Mucosa of stomach (tissue), 1 donor: ENCODE measurements around the gene F11.
"Not testable (repeated sequence)": the region's sequence is repeated elsewhere in the genome, so short reads cannot be mapped to it uniquely, and the experiment has no call there.

Experiments used
- H3K27me3 ChIP-seq: one replicate; pipeline ENCODE4 v1.7.0; 2013; ENCODE audit warnings: mild to moderate bottlenecking, low read length; ENCODE audit not compliant: control insufficient read depth, insufficient read depth
- H3K36me3 ChIP-seq: one replicate; pipeline ENCODE4 v1.7.0; 2013; ENCODE audit warnings: low read length; ENCODE audit not compliant: control insufficient read depth, insufficient read depth
- H3K4me1 ChIP-seq: one replicate; pipeline ENCODE4 v1.7.0; 2013; ENCODE audit warnings: mild to moderate bottlenecking, low read length; ENCODE audit not compliant: control insufficient read depth, insufficient read depth
- H3K4me3 ChIP-seq: one replicate; pipeline ENCODE4 v1.7.0; 2013; ENCODE audit warnings: low read length
- H3K9ac ChIP-seq: one replicate; pipeline ENCODE4 v1.7.0; 2013; ENCODE audit warnings: mild to moderate bottlenecking, low read length, moderate library complexity
- H3K9me3 ChIP-seq: one replicate; pipeline ENCODE4 v1.7.0; 2013; ENCODE audit warnings: mild to moderate bottlenecking, low read length, moderate library complexity; ENCODE audit not compliant: control insufficient read depth
- donor health status: Pancreatic carcinoma.

F11 gene

GRCh38 chr4:186240452-186240847, 25.5 kb upstream of the F11 start:
- Histone ChIP-seq H3K4me1 (no peaks in the 10 kb centered on the region), H3K4me3 (no peak overlapping the region), H3K9ac (no peak overlapping the region), H3K27me3 (no peaks in the 10 kb centered on the region), H3K9me3 (no peaks in the 10 kb centered on the region), H3K36me3 (no peaks in the 10 kb centered on the region)

DNA sequence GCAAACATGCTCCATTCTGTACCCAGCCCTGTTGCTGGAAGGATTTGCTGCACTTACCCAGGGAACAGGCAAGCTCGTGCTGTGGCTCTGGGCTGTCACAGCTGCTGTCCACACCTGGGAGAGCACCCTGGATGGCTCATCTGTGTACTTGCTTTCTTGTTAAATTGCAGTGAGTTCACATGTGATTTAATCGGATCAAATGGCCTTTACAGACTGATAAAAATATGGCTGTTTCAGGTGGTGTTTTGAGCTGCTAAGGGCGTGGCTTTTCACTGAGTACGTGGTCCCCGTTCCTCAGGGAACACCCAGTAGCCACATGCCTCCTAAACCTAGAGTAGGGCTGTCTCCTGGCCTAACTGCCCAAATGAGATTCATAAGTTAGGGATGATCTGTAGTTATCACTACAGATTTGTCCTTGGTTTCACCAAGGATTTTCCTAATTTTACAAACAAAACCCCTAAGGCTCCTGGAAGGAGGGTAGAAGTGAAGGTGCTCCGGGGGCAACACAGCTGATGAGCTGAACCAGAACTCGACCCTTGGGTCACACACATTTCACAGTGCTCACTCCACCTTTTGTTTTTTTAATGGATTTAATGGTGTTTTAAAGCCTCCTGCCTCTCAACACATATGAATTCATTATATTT, 25.0 kb upstream of the F11 start:
- Histone ChIP-seq H3K27me3 (no peaks in the 10 kb centered on the region), H3K4me3 (no peak overlapping the region), H3K4me1 (no peaks in the 10 kb centered on the region), H3K9me3 (no peaks in the 10 kb centered on the region), H3K36me3 (no peaks in the 10 kb centered on the region), H3K9ac (no peak overlapping the region)

DNA sequence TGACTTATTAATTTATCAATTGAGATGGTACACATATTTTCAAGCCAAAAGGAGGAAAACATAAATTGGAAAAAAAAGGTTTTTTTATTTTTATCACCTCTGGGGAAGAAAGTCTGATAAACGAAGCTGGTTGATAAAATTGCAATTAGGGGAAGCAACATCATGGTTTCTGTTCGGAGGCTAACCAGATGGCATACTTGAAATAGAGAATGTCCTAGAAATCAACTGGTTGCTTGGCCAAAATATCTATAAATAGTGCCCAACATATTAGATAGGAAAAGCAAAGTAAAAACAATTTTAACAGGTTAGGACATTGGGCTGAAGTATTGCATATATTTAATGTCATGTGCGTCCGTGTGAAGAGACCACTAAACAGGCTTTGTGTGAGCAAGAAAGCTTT, 24.4 kb upstream of the F11 start:
- H3K27me3 ChIP-seq: no peaks in the 10 kb centered on the region
- H3K36me3 ChIP-seq: no peaks in the 10 kb centered on the region
- H3K4me3 ChIP-seq: no peak overlapping the region
- H3K9ac ChIP-seq: no peak overlapping the region
- H3K9me3 ChIP-seq: no peaks in the 10 kb centered on the region
- no peaks in the 10 kb centered on the region for H3K4me1 ChIP-seq

GRCh38 chr4:186242031-186242430, 24.0 kb upstream of the F11 start:
- H3K4me1 ChIP-seq, H3K9me3 ChIP-seq, H3K36me3 ChIP-seq, H3K27me3 ChIP-seq, H3K4me3 ChIP-seq, H3K9ac ChIP-seq: not testable (repeated sequence)

GRCh38 chr4:186243331-186243730, 22.7 kb upstream of the F11 start:
- Histone ChIP-seq H3K36me3 (no peaks in the 10 kb centered on the region), H3K9me3 (no peaks in the 10 kb centered on the region), H3K4me1 (no peaks in the 10 kb centered on the region), H3K4me3 (no peak overlapping the region), H3K27me3 (no peaks in the 10 kb centered on the region), H3K9ac (no peak overlapping the region)

DNA sequence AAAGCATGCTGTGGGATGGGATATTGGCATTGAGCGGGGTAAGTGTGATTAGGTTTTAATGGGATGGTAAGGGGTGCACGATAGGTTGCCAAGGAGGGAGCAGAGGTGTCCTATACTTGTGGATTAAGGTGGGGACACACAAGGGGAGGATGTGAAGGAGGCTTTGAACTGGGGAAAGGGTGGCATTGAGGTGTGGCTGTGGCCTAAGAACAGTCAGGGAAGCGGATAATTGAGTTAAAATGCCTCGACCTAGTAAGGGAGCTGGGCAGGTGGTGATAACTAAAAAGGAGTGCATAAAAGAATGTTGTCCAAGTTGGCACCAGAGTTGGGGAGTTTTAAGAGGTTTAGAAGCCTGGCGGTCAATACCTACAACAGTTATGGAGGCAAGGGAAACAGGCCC, 21.2 kb upstream of the F11 start:
- H3K9me3 ChIP-seq: no peaks in the 10 kb centered on the region
- H3K27me3 ChIP-seq: no peaks in the 10 kb centered on the region
- no peaks in the 10 kb centered on the region for H3K4me1 ChIP-seq
- H3K36me3 ChIP-seq: no peaks in the 10 kb centered on the region
- H3K4me3 ChIP-seq: no peak overlapping the region
- no peak overlapping the region for H3K9ac ChIP-seq

DNA sequence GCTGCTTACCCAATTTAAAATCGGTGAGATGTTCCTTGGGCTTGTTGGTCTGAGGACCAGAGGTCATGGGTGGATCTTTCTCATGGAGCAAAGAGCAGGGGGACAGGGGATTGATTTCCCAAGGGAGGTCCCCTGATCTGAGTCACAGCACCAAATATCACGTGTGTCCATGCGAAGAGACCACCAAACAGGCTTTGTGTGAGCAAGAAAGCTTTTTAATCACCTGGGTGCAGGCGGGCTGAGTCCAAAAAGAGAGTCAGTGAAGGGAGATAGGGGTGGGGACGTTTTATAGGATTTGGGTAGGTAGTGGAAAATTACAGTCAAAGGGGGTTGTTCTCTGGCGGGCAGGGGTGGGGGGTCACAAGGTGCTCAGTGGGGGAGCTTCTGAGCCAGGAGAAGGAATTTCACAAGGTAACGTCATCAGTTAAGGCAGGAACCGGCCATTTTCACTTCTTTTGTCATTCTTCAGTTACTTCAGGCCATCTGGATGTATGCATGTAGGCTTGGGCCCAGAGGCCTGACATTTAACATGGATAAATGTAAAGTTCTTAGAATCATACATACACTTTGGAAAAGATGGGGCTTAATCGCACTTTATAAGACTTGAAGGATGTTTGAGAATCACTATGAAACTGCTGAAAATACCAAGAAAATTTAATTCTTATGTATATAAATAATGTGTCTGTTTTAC, 18.8 kb upstream of the F11 start:
- not testable (repeated sequence) for H3K9ac ChIP-seq, H3K4me1 ChIP-seq, H3K36me3 ChIP-seq, H3K27me3 ChIP-seq, H3K4me3 ChIP-seq, H3K9me3 ChIP-seq

GRCh38 chr4:186248643-186249042, 17.3 kb upstream of the F11 start:
- H3K9ac ChIP-seq: no peak overlapping the region
- no peaks in the 10 kb centered on the region for H3K27me3 ChIP-seq
- H3K36me3 ChIP-seq: no peaks in the 10 kb centered on the region
- no peaks in the 10 kb centered on the region for H3K9me3 ChIP-seq
- no peaks in the 10 kb centered on the region for H3K4me1 ChIP-seq
- H3K4me3 ChIP-seq: no peak overlapping the region

- Histone ChIP-seq H3K27me3 (no peaks in the 10 kb centered on the region), H3K9me3 (no peaks in the 10 kb centered on the region), H3K4me1 (no peaks in the 10 kb centered on the region), H3K36me3 (no peaks in the 10 kb centered on the region), H3K9ac (no peak overlapping the region), H3K4me3 (no peak overlapping the region)
Measured at GRCh38 chr4:186249785-186250754, 15.9 kb upstream of the F11 start.

- Histone ChIP-seq H3K4me1 (no peaks in the 10 kb centered on the region), H3K9ac (no peak overlapping the region), H3K9me3 (no peaks in the 10 kb centered on the region), H3K4me3 (no peak overlapping the region), H3K27me3 (no peaks in the 10 kb centered on the region), H3K36me3 (no peaks in the 10 kb centered on the region)
Measured at GRCh38 chr4:186250760-186251159, 15.2 kb upstream of the F11 start.

GRCh38 chr4:186255122-186255521, 10.9 kb upstream of the F11 start:
- Histone ChIP-seq H3K9me3 (no peaks in the 10 kb centered on the region), H3K4me3 (no peak overlapping the region), H3K9ac (no peak overlapping the region), H3K27me3 (no peaks in the 10 kb centered on the region), H3K36me3 (no peaks in the 10 kb centered on the region), H3K4me1 (no peaks in the 10 kb centered on the region)

DNA sequence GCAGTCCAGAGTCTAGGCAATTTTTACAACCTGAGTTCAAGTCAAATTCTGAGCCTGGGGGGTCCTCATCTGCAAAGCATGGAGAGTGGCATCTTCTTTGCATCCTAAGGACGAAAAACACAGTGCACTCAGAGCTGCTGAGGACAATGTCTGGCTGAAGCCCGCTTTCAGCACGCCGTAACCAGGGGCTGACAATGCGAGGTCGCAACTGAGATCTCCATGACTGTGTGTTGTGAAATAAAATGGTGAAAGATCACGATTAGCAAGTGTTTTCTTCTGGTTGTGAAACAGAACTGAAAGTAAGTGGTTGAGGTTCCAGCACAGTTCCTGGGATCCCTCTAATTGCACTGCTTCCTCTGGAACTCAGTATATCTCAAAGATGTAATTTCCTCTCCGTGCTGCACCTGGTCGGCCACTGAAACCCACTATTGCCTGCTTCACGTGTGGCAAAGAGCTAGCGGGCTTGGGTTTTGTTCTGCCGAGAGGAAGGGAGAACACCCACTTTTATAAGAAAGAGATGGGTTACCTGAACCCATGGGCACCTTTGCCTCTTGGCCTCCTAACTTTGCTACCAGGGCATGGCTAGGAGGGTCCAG, 7.7 kb upstream of the F11 start:
- no peaks in the 10 kb centered on the region for H3K36me3 ChIP-seq
- H3K4me3 ChIP-seq: no peak overlapping the region
- H3K4me1 ChIP-seq: no peaks in the 10 kb centered on the region

More for the DNA sequence above, 7.7 kb upstream of the F11 start:
- H3K9ac ChIP-seq: no peak overlapping the region
- H3K9me3 ChIP-seq: no peaks in the 10 kb centered on the region
- H3K27me3 ChIP-seq: no peaks in the 10 kb centered on the region
